Fibroblast of skin of back (primary cell): ENCODE results near the gene TMEM163.
"Not testable (repeated sequence)": the region's sequence is repeated elsewhere in the genome, so short reads cannot be mapped to it uniquely, and the experiment has no call there.

Experiments used
- DNase-seq: peaks from one replicate; pipeline ENCODE4 v3.0.0-alpha.2; 2013

TMEM163 gene

GRCh38 chr2:134610871-134611270 lies 107.9 kb downstream of the TMEM163 start:
- DNase-seq, result no peak

DNA sequence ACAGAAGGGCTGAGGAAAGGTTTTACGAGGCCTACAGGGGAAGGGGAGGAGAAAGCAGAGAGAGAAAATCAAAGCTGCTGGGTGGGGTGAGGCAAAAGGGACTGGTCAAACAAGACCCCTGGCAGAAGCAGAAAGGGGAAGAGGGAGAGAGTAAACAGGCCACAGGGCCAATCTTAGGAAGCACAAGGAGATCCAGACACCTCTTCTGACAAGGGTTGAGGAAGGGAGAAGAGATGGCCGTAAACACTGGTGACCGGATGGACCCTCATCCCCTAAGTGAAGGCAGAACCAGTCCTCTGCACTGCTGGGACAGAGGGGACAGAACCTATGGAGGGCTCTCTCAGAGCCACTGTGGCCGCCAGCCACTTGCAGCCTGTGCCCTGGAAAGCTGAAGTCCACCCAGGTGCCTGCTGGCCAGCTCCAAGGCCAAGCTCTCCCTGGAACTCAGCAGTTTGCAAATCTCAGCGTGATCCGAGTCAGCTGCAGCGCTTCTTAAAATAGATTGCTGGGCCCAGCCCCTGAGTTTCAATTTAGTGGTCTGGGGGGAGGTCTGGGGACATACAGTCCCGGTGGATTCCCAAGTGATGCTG lies 108.8 kb downstream of the TMEM163 start:
- DNase-seq, result no peak

GRCh38 chr2:134603966-134604365 lies 114.8 kb downstream of the TMEM163 start:
- DNase-seq, result no peak

DNA sequence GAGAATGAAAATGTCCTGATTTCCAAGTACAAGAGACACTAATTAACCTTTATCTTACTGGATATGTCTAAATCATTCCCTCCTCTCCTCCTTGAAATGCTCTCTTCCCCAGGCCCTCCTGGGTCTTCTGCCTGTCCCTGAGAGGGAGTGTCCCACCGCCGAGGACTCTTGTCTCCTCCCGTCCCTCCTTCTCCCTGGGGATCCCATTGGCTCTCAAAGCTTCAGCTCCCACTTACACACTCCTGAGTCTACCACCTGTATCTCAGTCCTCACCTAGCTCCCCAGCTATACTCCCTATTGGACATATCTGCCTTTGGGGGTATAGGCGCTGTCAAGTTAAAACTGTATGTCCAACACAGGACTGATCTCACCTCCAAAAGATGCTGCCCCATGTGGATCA lies 116.1 kb downstream of the TMEM163 start:
- no peak for DNase-seq

- DNase-seq, result no peak
These were observed 117.5 kb downstream of the TMEM163 start for GRCh38 chr2:134601264-134601663.

DNA sequence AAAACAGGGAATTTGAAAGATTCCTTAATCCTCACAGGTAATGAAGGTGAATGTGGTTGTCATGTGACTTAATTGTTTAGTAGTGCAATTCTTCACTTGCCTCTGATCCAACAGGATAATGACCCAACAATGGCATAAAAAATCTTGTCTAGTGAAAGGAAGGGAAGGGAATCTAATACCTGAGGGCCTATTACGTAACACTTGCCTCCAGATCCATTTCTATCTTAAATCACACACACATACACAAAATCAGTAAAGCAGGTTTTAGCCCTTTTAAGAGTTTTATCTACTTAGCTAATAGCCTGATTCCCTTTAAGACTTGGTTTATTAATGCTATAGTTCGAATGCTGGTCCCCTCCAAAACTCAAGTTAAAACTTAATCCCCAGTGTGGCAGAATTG lies 118.6 kb downstream of the TMEM163 start:
- DNase-seq, result no peak

GRCh38 chr2:134599236-134599635 lies 119.6 kb downstream of the TMEM163 start:
- DNase-seq, result no peak

DNA sequence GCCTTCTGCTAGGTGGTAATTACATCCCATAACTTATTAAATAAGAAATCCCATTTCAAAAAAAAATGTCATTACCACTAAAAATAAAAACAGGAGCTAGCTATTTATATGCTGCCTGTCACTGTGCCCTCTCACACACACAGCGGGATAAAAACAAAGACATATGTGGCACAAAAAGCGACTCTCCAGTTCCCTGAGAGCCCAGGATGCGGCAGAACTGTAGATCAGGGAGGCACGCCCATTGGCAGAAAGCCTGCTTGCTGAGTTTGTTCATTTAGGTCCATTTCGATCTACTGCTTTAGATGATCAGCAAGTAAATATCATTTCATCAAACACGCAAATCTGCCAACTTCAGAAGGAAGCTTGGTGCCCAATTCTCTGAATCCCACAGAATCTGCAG lies 124.4 kb downstream of the TMEM163 start:
- no peak for DNase-seq

- no peak for DNase-seq
These were observed 125.3 kb downstream of the TMEM163 start for GRCh38 chr2:134593519-134593918.

DNA sequence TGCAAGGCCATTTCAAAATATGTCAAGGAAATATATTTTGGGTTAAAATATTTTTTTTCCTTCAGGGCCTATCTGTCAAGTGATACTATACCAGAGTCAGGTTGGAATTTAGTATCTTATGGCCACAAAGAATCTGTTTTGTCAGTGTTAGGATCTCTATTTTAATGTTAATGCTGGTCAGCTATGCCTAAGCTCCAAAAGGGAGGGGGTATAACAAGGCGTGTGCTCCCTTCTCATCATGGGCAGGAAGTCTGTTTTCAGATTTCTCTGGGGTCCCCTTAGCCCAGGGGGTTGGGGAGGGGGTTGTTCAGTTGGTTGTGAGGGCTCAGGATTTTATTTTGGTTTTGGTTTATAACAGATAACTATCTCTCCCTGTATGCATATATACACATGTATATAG lies 126.4 kb downstream of the TMEM163 start:
- DNase-seq, result no peak

- DNase-seq, result no peak
These were observed 127.3 kb downstream of the TMEM163 start for GRCh38 chr2:134591526-134591925.

- DNase-seq, result no peak
These were observed 128.1 kb downstream of the TMEM163 start for GRCh38 chr2:134590679-134591078.

DNA sequence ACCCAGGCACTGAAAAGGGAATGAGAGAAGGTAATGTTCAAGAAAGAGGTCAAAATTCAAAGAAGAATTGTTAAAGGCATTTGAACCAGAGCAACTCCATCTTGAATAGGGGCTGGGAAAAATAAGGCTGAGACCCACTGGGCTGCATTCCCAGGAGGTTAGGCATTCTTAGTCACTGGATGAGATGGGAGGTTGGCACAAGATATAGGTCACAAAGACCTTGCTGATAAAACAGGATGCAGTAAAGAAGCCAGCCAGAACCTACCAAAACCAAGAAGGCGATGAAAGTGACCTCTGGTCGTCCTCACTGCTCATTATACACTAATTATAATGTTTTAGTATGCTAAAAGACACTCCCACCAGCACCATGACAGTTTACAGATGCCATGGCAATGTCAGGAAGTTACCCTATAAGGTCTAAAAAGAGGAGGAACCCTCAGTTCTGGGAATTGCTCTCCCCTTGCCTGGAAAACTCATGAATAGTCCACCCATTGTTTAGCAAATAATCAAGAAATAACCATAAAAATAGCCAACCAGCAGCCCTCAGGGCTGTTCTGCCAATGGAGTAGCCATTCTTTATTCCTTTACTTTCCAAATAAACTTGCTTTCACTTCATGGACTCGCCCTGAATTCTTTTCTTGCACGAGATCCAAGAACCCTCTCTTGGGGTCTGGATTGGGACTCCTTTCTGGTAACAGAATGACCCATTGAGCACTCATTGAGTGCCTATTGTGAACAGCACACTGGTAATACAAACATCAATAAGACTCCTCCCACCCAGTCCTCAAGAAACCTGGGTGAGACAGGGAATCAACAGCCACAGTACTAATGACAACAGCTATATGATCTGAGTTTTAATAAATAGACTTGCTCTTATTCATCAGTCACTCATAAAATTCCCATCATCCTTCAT lies 129.4 kb downstream of the TMEM163 start:
- DNase-seq, result not testable (repeated sequence)

DNA sequence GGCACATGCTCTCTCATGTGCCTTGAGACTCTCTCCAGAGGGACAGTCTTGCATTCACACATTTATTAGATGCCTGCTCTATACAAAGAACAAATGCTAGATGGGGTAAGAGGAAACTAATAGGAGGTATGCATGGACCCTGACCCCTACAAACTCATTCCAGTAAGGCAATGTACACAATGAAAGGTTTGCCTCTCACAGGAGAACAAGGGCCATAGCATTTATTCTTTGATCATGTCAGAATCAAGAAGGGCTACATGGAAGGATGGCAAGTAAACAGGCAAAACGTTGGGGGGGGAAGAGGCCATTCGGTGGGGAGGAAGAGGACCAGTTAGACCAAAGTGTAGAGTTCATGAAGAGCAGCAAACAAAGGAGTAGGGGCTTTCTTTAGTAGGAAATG lies 130.2 kb downstream of the TMEM163 start:
- DNase-seq, result no peak

DNA sequence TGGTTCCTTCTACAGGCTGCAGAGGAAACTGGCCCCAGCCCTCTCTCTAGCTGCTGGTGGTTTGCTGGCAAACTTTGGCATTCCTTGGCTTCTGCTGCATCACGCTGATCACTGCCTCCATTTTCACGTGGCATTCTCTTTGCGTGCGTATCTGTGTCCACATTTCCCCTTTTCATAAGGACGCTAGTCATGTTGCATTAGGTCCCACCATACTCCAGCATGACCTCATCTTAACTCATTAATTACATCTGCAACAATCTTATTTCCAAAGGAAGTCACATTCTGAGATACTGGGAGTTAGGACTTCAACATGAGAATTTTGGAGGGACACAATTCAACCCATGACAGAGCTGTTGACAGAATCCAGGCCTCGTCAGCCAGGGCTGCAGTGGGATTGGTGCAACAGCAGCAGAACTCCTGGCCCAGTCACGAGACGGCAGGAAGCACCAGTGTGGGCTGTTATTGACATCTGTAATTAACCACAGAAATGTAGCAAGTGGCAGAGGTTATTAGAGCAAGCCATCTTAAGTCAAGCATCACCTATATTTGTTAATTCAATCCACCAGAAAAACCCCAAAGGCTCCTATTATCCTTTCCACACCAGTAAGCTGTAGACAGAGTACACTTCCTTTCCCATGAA lies 132.4 kb downstream of the TMEM163 start:
- DNase-seq, result no peak

- DNase-seq, result no peak
These were observed 134.7 kb downstream of the TMEM163 start for GRCh38 chr2:134583997-134584520.

GRCh38 chr2:134583462-134583861 lies 135.3 kb downstream of the TMEM163 start:
- DNase-seq, result no peak

DNA sequence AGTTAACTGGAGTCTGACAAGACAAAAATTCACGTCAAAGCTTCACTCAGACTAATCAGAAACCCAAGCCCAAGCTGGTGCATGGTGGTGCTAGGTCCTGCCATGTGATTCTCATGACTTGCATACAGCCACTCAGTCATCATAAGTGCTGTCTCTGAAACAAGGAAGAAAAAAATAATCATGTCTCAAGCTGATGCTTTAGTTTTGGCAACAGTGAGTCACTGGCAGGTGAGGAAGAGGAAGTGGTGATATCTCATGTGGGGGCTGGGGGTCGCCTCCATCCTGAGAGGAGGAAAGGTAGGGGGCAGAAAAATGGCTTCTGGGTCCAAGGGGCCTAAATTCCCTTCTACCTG lies 136.3 kb downstream of the TMEM163 start:
- no peak for DNase-seq

GRCh38 chr2:134581877-134582546 lies 136.8 kb downstream of the TMEM163 start:
- no peak for DNase-seq

DNA sequence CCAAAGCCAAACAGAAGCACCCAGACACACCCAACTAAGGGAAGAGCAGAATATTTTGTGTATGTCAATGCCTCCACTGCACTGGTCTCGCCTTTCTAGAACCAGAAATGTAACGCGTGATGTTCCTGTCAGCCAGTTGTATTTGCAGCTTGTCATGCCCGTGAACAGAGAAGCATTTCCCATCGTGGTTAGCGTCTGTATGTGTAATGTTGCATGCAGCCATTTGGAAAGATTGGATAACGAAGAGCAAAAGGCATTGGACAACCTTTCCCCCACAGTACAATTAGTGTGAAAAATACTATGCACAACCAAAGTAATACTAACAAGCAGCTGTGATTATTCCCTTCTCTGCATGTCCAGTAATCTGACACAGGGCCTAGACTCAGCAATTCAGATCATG lies 140.5 kb downstream of the TMEM163 start:
- no peak for DNase-seq

GRCh38 chr2:134576478-134576877 lies 142.3 kb downstream of the TMEM163 start:
- no peak for DNase-seq

DNA sequence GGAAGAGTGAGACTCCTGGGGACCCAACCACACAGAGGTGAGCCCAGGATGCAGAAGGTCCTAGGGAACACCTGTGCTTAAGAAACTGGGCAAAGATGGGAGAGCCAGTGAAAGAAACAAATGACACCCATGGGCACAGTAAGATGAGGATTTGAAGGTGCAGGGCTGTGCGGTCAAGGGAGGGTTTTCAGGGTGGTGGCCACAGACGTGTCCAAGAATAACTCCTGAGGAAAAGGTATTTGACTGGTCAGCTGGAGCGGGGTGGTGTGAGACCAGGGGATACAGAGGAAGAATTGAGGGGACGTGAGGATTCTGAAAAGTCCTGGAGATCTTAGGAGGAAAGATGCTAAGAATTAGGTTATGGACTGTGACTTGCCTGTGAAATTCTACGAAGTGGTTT lies 142.9 kb downstream of the TMEM163 start:
- no peak for DNase-seq
